ENCODE measurements around the gene CPLX3. TPM values are rescaled to one million over a fixed set of nuclear protein-coding genes. Genes with fewer than 3 reads are reported as not detected.

CPLX3 gene
- total RNA-seq, 1 experiment from 2014 or later = 0.07 TPM

- DNase-seq (ENCODE audit: extremely low read depth, low read depth) = no peak
Measured at GRCh38 chr15:74800559-74801094, 25.8 kb upstream of the CPLX3 start.

- no peak for DNase-seq (ENCODE audit: extremely low read depth, low read depth)
Measured at GRCh38 chr15:74801311-74801997, 25.0 kb upstream of the CPLX3 start.

GRCh38 chr15:74802290-74802689, 24.1 kb upstream of the CPLX3 start:
- no peak for DNase-seq (ENCODE audit: extremely low read depth, low read depth)

- no peak for DNase-seq (ENCODE audit: extremely low read depth, low read depth)
Measured at GRCh38 chr15:74802862-74803447, 23.5 kb upstream of the CPLX3 start.

- no peak for DNase-seq (ENCODE audit: extremely low read depth, low read depth)
Measured at GRCh38 chr15:74804935-74805334, 21.5 kb upstream of the CPLX3 start.

GRCh38 chr15:74807282-74807681, 19.1 kb upstream of the CPLX3 start:
- no peak for DNase-seq (ENCODE audit: extremely low read depth, low read depth)

- no peak for DNase-seq (ENCODE audit: extremely low read depth, low read depth)
Measured at GRCh38 chr15:74808078-74808839, 18.2 kb upstream of the CPLX3 start.

- DNase-seq (ENCODE audit: extremely low read depth, low read depth) = no peak
Measured at GRCh38 chr15:74808840-74809229, 17.6 kb upstream of the CPLX3 start.

GRCh38 chr15:74809242-74809641, 17.2 kb upstream of the CPLX3 start:
- DNase-seq (ENCODE audit: extremely low read depth, low read depth) = no peak

- no peak for DNase-seq (ENCODE audit: extremely low read depth, low read depth)
Measured at GRCh38 chr15:74809956-74810355, 16.5 kb upstream of the CPLX3 start.

GRCh38 chr15:74812533-74812932, 13.9 kb upstream of the CPLX3 start, which contains the start of gene LMAN1L:
LMAN1L (plus strand) TSS chr15:74812835; CDS start chr15:74812855, 20 bp downstream.
- DNase-seq (ENCODE audit: extremely low read depth, low read depth) = no peak

GRCh38 chr15:74815121-74815934, 11.1 kb upstream of the CPLX3 start:
- no peak for DNase-seq (ENCODE audit: extremely low read depth, low read depth)

GRCh38 chr15:74815961-74816360, 10.5 kb upstream of the CPLX3 start:
- no peak for DNase-seq (ENCODE audit: extremely low read depth, low read depth)

GRCh38 chr15:74816624-74817369, 9.6 kb upstream of the CPLX3 start:
- no peak for DNase-seq (ENCODE audit: extremely low read depth, low read depth)

- no peak for DNase-seq (ENCODE audit: extremely low read depth, low read depth)
Measured at GRCh38 chr15:74817370-74817737, 9.1 kb upstream of the CPLX3 start.

GRCh38 chr15:74820056-74820455, 6.4 kb upstream of the CPLX3 start:
- no peak for DNase-seq (ENCODE audit: extremely low read depth, low read depth)

GRCh38 chr15:74821091-74821789, 5.2 kb upstream of the CPLX3 start:
- no peak for DNase-seq (ENCODE audit: extremely low read depth, low read depth)

GRCh38 chr15:74821790-74822158, 4.7 kb upstream of the CPLX3 start:
- DNase-seq (ENCODE audit: extremely low read depth, low read depth) = no peak

GRCh38 chr15:74822233-74822632, 4.2 kb upstream of the CPLX3 start:
- DNase-seq (ENCODE audit: extremely low read depth, low read depth) = no peak
